ENCODE measurements around the gene EXTL1. TPM values are rescaled to one million over a fixed set of nuclear protein-coding genes. Genes with fewer than 3 reads are reported as not detected.

The EXTL1 gene
- total RNA-seq, 1 experiment from 2014 or later: 1.0 TPM

- no peak overlapping the region for H4K5ac ChIP-seq (ENCODE audit: insufficient read length, low read depth, low read length)
- H3K27ac ChIP-seq (ENCODE audit: insufficient read length, low read depth, low read length): no peak overlapping the region
- TF ChIP-seq, protein P1, sequence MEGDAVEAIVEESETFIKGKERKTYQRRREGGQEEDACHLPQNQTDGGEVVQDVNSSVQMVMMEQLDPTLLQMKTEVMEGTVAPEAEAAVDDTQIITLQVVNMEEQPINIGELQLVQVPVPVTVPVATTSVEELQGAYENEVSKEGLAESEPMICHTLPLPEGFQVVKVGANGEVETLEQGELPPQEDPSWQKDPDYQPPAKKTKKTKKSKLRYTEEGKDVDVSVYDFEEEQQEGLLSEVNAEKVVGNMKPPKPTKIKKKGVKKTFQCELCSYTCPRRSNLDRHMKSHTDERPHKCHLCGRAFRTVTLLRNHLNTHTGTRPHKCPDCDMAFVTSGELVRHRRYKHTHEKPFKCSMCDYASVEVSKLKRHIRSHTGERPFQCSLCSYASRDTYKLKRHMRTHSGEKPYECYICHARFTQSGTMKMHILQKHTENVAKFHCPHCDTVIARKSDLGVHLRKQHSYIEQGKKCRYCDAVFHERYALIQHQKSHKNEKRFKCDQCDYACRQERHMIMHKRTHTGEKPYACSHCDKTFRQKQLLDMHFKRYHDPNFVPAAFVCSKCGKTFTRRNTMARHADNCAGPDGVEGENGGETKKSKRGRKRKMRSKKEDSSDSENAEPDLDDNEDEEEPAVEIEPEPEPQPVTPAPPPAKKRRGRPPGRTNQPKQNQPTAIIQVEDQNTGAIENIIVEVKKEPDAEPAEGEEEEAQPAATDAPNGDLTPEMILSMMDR (conservative IDR thresholded peaks at IDR 0.05): no peak
- no peak overlapping the region for H3K9ac ChIP-seq (ENCODE audit: extremely low read depth, insufficient read length, low read length)
- no peak overlapping the region for H2BK20ac ChIP-seq (ENCODE audit: low read depth, low read length, poor library complexity, severe bottlenecking)
- no peak overlapping the region for H3K4me2 ChIP-seq (ENCODE audit: insufficient read depth, insufficient read length, low read length)
- Mint-ChIP-seq H3K36me3 (ENCODE audit: insufficient read depth in 1 of 3, low read depth in 3 of 3) (no peaks in the 10 kb centered on the region), H3K4me3 (no peak overlapping the region), H3K27ac (no peak overlapping the region), H3K9me3 (no peaks in the 10 kb centered on the region), H3K27me3 (ENCODE audit: low read depth) (peaks cover 5% of the 10 kb centered on the region), H3K4me1 (peaks cover 12 to 15% of the 10 kb centered on the region in 2 experiments)
- H3K23me2 ChIP-seq (ENCODE audit: insufficient read length, low read depth, low read length, poor library complexity, severe bottlenecking): no peaks in the 10 kb centered on the region
- no peaks in the 10 kb centered on the region for H4K20me1 ChIP-seq (ENCODE audit: control insufficient read depth, insufficient read depth, insufficient read length)
- no peak overlapping the region for H3K14ac ChIP-seq (ENCODE audit: insufficient read depth, low read length)
- no peak overlapping the region for H2AK5ac ChIP-seq (ENCODE audit: insufficient read length, low read length)
- no CpG with 5 or more reads among the region's 8 CpGs for WGBS (ENCODE audit: extremely low coverage, insufficient read length, low lambda C conversion rate)
- H2BK15ac ChIP-seq (ENCODE audit: low read depth, low read length): no peak overlapping the region
- no peak overlapping the region for H3K23ac ChIP-seq (ENCODE audit: insufficient read length, low read depth, low read length)
- no peak overlapping the region for H3K56ac ChIP-seq (ENCODE audit: insufficient read length, low read depth, low read length)
- H4K8ac ChIP-seq (replicated peaks; ENCODE audit: insufficient read length, low read depth, low read length): no peak overlapping the region
- H3K79me1 ChIP-seq (ENCODE audit: insufficient read depth, low read depth, low read length, poor library complexity, severe bottlenecking): no peaks in the 10 kb centered on the region
- H4K91ac ChIP-seq (ENCODE audit: insufficient read length, low read depth, low read length): no peak overlapping the region
- no peaks in the 10 kb centered on the region for H3K9me3 ChIP-seq (ENCODE audit: control insufficient read depth, low read depth, low read length)
- no peak overlapping the region for H2BK12ac ChIP-seq (ENCODE audit: insufficient read length, low read depth, low read length)
- no peak for DNase-seq
- H3K18ac ChIP-seq (ENCODE audit: insufficient read length, low read depth, low read length): no peak overlapping the region
- H3K27me3 ChIP-seq (ENCODE audit: insufficient read depth, low read length): no peaks in the 10 kb centered on the region
- no peaks in the 10 kb centered on the region for H3K79me2 ChIP-seq (ENCODE audit: insufficient read depth, low read length)
- H2BK5ac ChIP-seq (ENCODE audit: insufficient read length, low read length): no peak overlapping the region
- H3T11ph ChIP-seq (ENCODE audit: low read length): no peak overlapping the region
- H2AFZ ChIP-seq (ENCODE audit: low read length): no peak overlapping the region
- no peak overlapping the region for H2BK120ac ChIP-seq (ENCODE audit: low read depth, low read length, poor library complexity, severe bottlenecking)
- H3K4ac ChIP-seq (ENCODE audit: low read depth, low read length): no peak overlapping the region
- H3K4me1 ChIP-seq (ENCODE audit: insufficient read depth, low read length): no peaks in the 10 kb centered on the region; the same call in 1 of the 2 replicates
Measured at GRCh38 chr1:26078286-26079177, 57.0 kb downstream of the EXTL1 start.

All from H9 (cell line).